Measurements from ENCODE around the gene CLSTN2.
A peak's percentile ranks its signal among the peaks of the same experiment; 100 is the strongest.

Gene CLSTN2

GRCh38 chr3:140296796-140297352, 361.9 kb downstream of the CLSTN2 start:
- DNase-seq, result peak; percentile 36

GRCh38 chr3:140298043-140298442, 363.1 kb downstream of the CLSTN2 start:
- no peak for DNase-seq

GRCh38 chr3:140298569-140299070, 363.6 kb downstream of the CLSTN2 start:
- DNase-seq, result no peak

- no peak for DNase-seq
Measured at GRCh38 chr3:140303875-140304274, 368.9 kb downstream of the CLSTN2 start.

- DNase-seq, result no peak
Measured at GRCh38 chr3:140308535-140308934, 373.6 kb downstream of the CLSTN2 start.

DNA sequence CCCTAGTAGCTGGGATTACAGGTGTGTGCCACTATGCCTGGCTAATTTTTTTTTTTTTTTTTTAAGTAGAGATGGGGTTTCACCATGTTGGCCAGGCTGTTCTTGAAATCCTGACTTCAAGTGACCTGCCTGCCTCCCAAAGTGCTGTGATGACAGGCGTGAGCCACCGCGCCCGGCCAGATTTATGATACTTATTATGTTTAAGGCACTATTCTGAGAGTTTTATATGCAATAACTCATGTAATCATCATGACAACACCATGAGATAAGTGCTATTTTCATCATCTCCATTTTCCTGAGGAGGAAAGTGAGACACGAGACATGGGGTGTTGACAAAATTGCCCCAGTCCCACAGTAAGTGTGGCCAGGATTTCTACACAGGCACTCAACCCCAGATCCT, 376.4 kb downstream of the CLSTN2 start:
- DNase-seq, result no peak

DNA sequence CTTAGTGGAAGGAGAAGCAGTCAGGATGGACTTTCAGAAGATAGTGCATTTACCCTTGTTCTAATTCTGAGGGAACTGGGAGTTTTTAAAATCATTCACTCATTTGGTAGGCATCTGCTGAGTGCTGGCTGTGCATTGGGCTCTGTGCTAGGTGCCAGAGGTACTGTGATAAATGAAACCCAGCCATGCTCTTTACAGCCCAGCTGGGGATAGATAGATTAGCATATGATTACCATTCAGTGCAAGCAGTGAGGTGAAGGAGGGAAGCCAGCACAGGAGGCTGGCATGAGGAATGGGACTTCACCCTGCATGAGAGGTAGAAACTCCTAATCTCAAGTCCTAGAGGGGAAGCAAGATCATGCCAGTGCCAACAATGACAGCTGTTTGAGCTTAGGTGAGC, 381.0 kb downstream of the CLSTN2 start:
- DNase-seq, result peak; percentile 43

- peak; percentile 80 for DNase-seq
Measured at GRCh38 chr3:140316466-140316865, 381.5 kb downstream of the CLSTN2 start.

- DNase-seq, result no peak
Measured at GRCh38 chr3:140316868-140317400, 381.9 kb downstream of the CLSTN2 start.

- peak; percentile 62 for DNase-seq
Measured at GRCh38 chr3:140319739-140320138, 384.8 kb downstream of the CLSTN2 start.

DNA sequence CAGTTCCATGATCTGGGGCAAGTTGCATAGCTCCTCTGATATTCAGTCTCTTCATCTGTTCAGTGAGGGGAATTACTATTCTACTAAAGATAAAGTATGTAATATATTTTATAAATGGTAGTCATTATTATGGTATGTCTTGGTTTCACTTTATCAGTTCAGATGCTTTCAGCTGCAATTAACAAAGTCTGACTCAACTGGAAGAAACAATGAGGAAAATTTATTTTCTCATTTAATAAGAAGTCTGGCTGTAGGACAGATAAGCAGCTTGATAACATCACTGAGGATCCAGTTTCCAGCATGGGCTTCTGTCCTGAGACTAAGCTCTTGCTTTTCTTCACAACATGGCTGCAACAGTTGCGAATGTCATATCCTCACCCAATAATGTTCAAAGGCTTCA, 388.6 kb downstream of the CLSTN2 start:
- DNase-seq, result no peak

GRCh38 chr3:140332131-140332530, 397.1 kb downstream of the CLSTN2 start:
- DNase-seq, result peak; percentile 29

GRCh38 chr3:140334132-140334929, 399.3 kb downstream of the CLSTN2 start:
- DNase-seq, result no peak

GRCh38 chr3:140336465-140336864, 401.5 kb downstream of the CLSTN2 start:
- no peak for DNase-seq

GRCh38 chr3:140338916-140339315, 403.9 kb downstream of the CLSTN2 start:
- DNase-seq, result no peak

DNA sequence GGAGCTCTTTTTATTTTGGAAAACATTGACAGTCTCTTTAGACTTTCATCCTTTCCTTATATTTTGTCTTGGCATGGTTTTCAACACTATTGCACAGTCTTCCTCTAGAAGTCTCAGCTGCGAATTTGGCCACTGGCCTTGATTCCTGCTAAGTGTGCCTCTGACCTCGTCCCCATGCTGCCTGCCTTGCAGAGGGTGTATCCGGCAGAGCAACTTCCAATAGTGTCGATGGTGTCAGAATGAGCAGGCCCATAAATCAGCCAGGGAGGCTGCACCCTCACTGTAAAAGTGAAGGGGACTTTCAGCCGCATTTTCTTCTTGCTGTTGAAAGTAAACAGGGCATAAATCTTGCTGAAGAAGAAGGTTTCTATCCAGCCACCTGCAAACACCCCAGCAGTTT, 406.2 kb downstream of the CLSTN2 start:
- DNase-seq, result peak; percentile 89

DNA sequence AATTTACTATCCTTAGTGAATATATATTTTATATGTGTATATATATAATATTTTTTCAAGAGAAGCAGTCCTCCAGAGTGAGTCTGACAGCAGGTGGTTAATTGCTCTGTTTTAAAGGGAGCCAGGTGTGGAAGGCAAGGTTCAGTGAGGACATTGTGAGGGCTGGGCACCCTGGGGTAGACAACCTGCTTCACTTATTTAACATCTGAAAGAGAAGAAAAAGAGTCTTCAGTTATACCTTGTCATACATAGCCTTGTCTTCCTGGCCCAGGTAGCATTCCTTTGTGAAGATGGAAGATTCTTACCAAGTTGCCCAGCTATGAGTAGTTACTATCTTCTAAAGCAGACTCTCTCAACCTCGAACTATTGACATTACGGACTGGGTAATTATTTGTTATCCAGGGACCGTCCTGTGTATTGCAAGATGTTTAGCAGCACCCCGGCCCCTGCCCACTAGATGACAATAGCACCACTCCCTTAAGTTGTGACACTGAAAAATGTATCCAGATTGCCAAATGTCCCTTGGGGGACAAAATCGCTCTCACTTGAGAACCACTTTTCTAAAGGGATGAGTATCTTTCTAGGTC, 406.9 kb downstream of the CLSTN2 start:
- peak; percentile 98 for DNase-seq

DNA sequence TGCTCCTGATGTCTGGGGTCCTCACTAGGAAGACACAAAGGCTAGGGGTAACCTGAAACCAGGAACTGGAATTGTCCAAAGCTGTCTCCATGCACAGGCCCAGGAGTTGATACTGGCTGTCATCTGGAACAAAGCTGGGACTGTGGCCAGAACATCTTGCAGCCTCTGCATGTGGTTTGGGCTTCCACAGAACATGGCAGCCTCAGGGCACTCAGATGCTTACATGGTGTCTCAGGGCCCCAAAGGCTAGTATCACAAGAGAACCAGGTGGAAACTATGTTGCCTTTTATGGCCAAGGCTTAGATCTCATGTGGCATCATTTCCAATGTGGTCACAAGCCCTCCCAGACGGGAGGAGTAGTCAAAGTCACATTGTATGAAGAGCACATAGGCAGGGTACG, 407.7 kb downstream of the CLSTN2 start:
- DNase-seq, result peak; percentile 98

GRCh38 chr3:140343211-140344081, 408.5 kb downstream of the CLSTN2 start:
- DNase-seq, result no peak

- DNase-seq, result no peak
Measured at GRCh38 chr3:140344082-140344454, 409.1 kb downstream of the CLSTN2 start.

DNA sequence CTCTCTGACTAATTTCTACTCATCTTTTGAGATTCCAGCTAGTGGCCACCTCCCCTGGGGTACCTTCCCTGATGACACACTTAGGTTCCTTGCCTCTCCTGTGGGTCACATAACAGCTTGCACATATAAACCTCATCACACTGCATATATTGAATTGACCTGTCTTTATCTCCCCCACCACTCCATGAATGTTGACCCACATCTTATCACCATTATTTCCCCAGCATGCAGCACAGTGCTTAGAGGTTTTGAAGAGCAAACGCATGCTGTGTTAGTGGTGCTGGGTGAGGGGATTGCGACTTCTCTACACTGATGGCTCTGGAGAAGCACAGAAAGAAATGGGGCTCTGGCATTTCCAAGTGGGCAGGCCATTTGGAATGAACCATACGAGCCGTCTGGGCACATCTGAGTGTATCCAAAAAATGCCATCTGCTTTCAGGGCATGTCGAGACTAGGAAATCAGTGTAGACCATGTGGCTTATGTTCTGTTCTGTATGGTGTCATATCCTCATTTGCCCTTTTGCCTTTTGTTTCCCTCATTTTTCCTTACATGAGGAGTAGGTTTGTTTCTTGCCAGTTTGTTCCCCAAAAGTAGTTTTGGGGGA, 409.7 kb downstream of the CLSTN2 start:
- peak; percentile 93 for DNase-seq

DNA sequence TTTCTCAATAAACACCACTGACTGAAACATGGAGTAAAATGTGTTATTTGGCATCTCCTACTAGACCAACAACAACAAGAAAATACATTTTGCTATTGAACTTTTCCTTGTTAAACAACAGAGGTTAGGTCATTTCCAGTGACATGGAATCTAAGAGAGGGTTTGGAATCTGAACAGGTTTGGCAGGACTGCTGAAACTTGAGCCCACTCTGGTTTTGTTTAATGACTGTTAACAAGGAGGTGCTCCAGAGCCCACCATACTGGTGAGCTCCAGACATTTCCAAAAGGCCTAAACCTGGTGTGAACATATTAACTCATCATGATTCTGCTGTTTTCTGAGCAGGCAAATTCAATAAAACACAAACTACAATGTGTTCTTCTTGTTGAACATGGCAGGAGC, 412.2 kb downstream of the CLSTN2 start:
- no peak for DNase-seq

All from NCI-H146 (cell line).